Mesenchymal stem cell (in vitro differentiated cells and primary cell): ENCODE results near the gene SIX1.

Experiments
- DNase-seq: peaks from one replicate; pipeline ENCODE4 v3.0.0-alpha.2; 2013
- H2AFZ ChIP-seq: one replicate; pipeline ENCODE4 v1.6.1; 2013; ENCODE audit warnings: low read depth, mild to moderate bottlenecking, control low read depth, inconsistent platforms, low read length, moderate library complexity
- H2AK5ac ChIP-seq: 2 replicates; pipeline ENCODE4 v1.6.1; 2013; ENCODE audit warnings: low read length, moderate library complexity, mild to moderate bottlenecking, inconsistent platforms; ENCODE audit not compliant: severe bottlenecking
- H2BK120ac ChIP-seq: one replicate; pipeline ENCODE4 v1.6.1; 2013; ENCODE audit warnings: low read depth, mild to moderate bottlenecking, inconsistent platforms, low read length, moderate library complexity
- H2BK12ac ChIP-seq, 2 experiments: one replicate each; pipeline ENCODE4 v1.6.1; 2013; ENCODE audit warnings: inconsistent platforms in 2 of 2, low read length in 2 of 2, mild to moderate bottlenecking in 2 of 2, moderate library complexity in 2 of 2, control low read depth in 1 of 2
- H2BK15ac ChIP-seq: one replicate; pipeline ENCODE4 v1.6.1; 2013; ENCODE audit warnings: mild to moderate bottlenecking, low read depth, inconsistent platforms; ENCODE audit not compliant: poor library complexity, severe bottlenecking
- H2BK5ac ChIP-seq: 2 replicates; pipeline ENCODE4 v1.6.1; 2013; ENCODE audit warnings: low read depth, mild to moderate bottlenecking, low read length, control low read depth, inconsistent platforms; ENCODE audit not compliant: poor library complexity, severe bottlenecking
- H3K14ac ChIP-seq, 2 experiments: one replicate each; pipeline ENCODE4 v1.6.1; 2013; ENCODE audit warnings: inconsistent platforms in 2 of 2, low read length in 2 of 2, control low read depth in 1 of 2, mild to moderate bottlenecking in 1 of 2, moderate library complexity in 1 of 2
- H3K18ac ChIP-seq, 2 experiments: one replicate each; pipeline ENCODE4 v1.6.1; 2013; ENCODE audit warnings: inconsistent platforms in 2 of 2, low read length in 2 of 2, control low read depth in 1 of 2, low read depth in 1 of 2, mild to moderate bottlenecking in 1 of 2
- H3K23ac ChIP-seq, 2 experiments: one replicate each; pipeline ENCODE4 v1.6.1; 2013; ENCODE audit warnings: inconsistent platforms in 2 of 2, low read length in 2 of 2, mild to moderate bottlenecking in 2 of 2, moderate library complexity in 2 of 2, control low read depth in 1 of 2
- H3K27ac ChIP-seq: 2 replicates; pipeline ENCODE4 v1.5.1; 2013; ENCODE audit warnings: mild to moderate bottlenecking, moderate library complexity, low read length, control low read depth, inconsistent platforms; ENCODE audit not compliant: poor library complexity, severe bottlenecking
- H3K27me3 ChIP-seq, 2 experiments: 2 replicates each; pipeline versions ENCODE4 v1.6.1 to v1.7.0; 2013; ENCODE audit warnings: low read length in 2 of 2, mild to moderate bottlenecking in 2 of 2, moderate library complexity in 2 of 2, control low read depth in 1 of 2, inconsistent platforms in 1 of 2; ENCODE audit not compliant: control insufficient read depth in 1 of 2, insufficient read depth in 1 of 2
- H3K36me3 ChIP-seq, 2 experiments: 2 replicates each; pipeline versions ENCODE4 v1.6.1 to v1.7.0; 2013; ENCODE audit warnings: low read length in 2 of 2, control low read depth in 1 of 2, inconsistent platforms in 1 of 2, low read depth in 1 of 2, mild to moderate bottlenecking in 1 of 2; ENCODE audit not compliant: insufficient read depth in 2 of 2, control insufficient read depth in 1 of 2
- H3K4ac ChIP-seq, 2 experiments: one replicate each; pipeline ENCODE4 v1.6.1; 2013; ENCODE audit warnings: inconsistent platforms in 2 of 2, low read length in 2 of 2, mild to moderate bottlenecking in 2 of 2, moderate library complexity in 2 of 2, control low read depth in 1 of 2, low read depth in 1 of 2
- H3K4me1 ChIP-seq: 2 replicates; pipeline ENCODE4 v1.6.1; 2013; ENCODE audit warnings: low read depth, low read length, control low read depth; ENCODE audit not compliant: control insufficient read depth, insufficient read depth
- H3K4me2 ChIP-seq: 2 replicates; pipeline ENCODE4 v1.6.1; 2013; ENCODE audit warnings: low read length, mild to moderate bottlenecking, inconsistent platforms; ENCODE audit not compliant: poor library complexity, severe bottlenecking
- H3K4me3 ChIP-seq, 2 experiments: 2 replicates each; pipeline versions ENCODE4 v1.5.1 to v1.7.0; 2013; ENCODE audit warnings: low read length in 2 of 2, mild to moderate bottlenecking in 2 of 2, control low read depth in 1 of 2, low read depth in 1 of 2; ENCODE audit not compliant: insufficient read depth in 1 of 2
- H3K79me1 ChIP-seq: replicated peaks from 2 replicates; pipeline ENCODE4 v1.6.1; 2013; ENCODE audit warnings: mild to moderate bottlenecking, control low read depth, low read length, inconsistent platforms; ENCODE audit not compliant: poor library complexity, severe bottlenecking
- H3K9ac ChIP-seq: 2 replicates; pipeline ENCODE4 v1.7.0; 2013; ENCODE audit warnings: mild to moderate bottlenecking, low read length, moderate library complexity
- H3K9me3 ChIP-seq: 2 replicates; pipeline ENCODE4 v1.7.0; 2013; ENCODE audit warnings: mild to moderate bottlenecking, low read length; ENCODE audit not compliant: control insufficient read depth
- H4K8ac ChIP-seq: one replicate; pipeline ENCODE4 v1.6.1; 2013; ENCODE audit warnings: inconsistent platforms, mild to moderate bottlenecking, low read length, moderate library complexity
- H4K91ac ChIP-seq: one replicate; pipeline ENCODE4 v1.6.1; 2013; ENCODE audit warnings: mild to moderate bottlenecking, low read length, inconsistent platforms
- WGBS: methylation state at CpG from one replicate; pipeline ENCODE4 v1.1.7; 2013; ENCODE audit warnings: mixed read lengths; 5-methylcytosine and 5-hydroxymethylcytosine counted together

Gene SIX1

GRCh38 chr14:60684203-60684602 is 34.9 kb upstream of the SIX1 start:
- Histone ChIP-seq H3K4me3 (no peak overlapping the region), H3K18ac (no peak overlapping the region), H3K27me3 (no peaks in the 10 kb centered on the region), H4K8ac (no peak overlapping the region), H4K91ac (no peak overlapping the region), H3K27ac (no peak overlapping the region), H3K9ac (no peak overlapping the region), H3K79me1 (no peaks in the 10 kb centered on the region), H3K4me1 (no peaks in the 10 kb centered on the region), H2BK12ac (no peak overlapping the region), H3K14ac (no peak overlapping the region), H3K4me2 (no peak overlapping the region), H3K9me3 (peaks cover 4% of the 10 kb centered on the region), H2BK120ac (no peak overlapping the region), H3K23ac (no peak overlapping the region), H2BK5ac (no peak overlapping the region), H3K36me3 (no peaks in the 10 kb centered on the region), H2AFZ (no peak overlapping the region), H2AK5ac (no peak overlapping the region), H3K4ac (no peak overlapping the region), H2BK15ac (no peak overlapping the region)
- peak; percentile 3 for DNase-seq
- 76% methylated on average over 2 of the region's 2 CpGs for WGBS

- Histone ChIP-seq H3K4me3 (no peak overlapping the region), H2AK5ac (no peak overlapping the region), H4K8ac (no peak overlapping the region), H3K36me3 (no peaks in the 10 kb centered on the region), H4K91ac (no peak overlapping the region), H3K4me1 (no peaks in the 10 kb centered on the region), H3K27ac (no peak overlapping the region), H3K18ac (no peak overlapping the region), H3K9ac (no peak overlapping the region), H3K23ac (no peak overlapping the region), H3K27me3 (no peaks in the 10 kb centered on the region), H3K4ac (no peak overlapping the region), H3K14ac (no peak overlapping the region), H2BK12ac (no peak overlapping the region), H3K79me1 (no peaks in the 10 kb centered on the region), H2BK120ac (no peak overlapping the region), H3K4me2 (no peak overlapping the region), H2BK5ac (no peak overlapping the region), H2BK15ac (no peak overlapping the region), H2AFZ (no peak overlapping the region), H3K9me3 (peaks cover 4% of the 10 kb centered on the region)
- no peak for DNase-seq
Observed at GRCh38 chr14:60681271-60681670, 32.0 kb upstream of the SIX1 start.

GRCh38 chr14:60680511-60680910 is 31.2 kb upstream of the SIX1 start:
- H4K91ac ChIP-seq: no peak overlapping the region

GRCh38 chr14:60679566-60680258 is 30.4 kb upstream of the SIX1 start:
- no peaks in the 10 kb centered on the region for H3K4me1 ChIP-seq
- 54% methylated on average over 3 of the region's 4 CpGs for WGBS
- no peak overlapping the region for H3K14ac ChIP-seq

More at GRCh38 chr14:60680511-60680910, 31.2 kb upstream of the SIX1 start:
- Histone ChIP-seq H3K27me3 (no peaks in the 10 kb centered on the region), H2BK120ac (no peak overlapping the region), H3K4me3 (no peak overlapping the region), H3K79me1 (no peaks in the 10 kb centered on the region), H3K27ac (no peak overlapping the region), H2BK12ac (no peak overlapping the region), H3K18ac (no peak overlapping the region), H3K4me2 (no peak overlapping the region), H3K4me1 (no peaks in the 10 kb centered on the region), H3K14ac (no peak overlapping the region), H2AFZ (no peak overlapping the region), H3K23ac (no peak overlapping the region), H3K4ac (no peak overlapping the region), H3K9ac (no peak overlapping the region), H2AK5ac (no peak overlapping the region), H3K36me3 (no peaks in the 10 kb centered on the region), H3K9me3 (peaks cover 4% of the 10 kb centered on the region), H4K8ac (no peak overlapping the region), H2BK5ac (no peak overlapping the region), H2BK15ac (no peak overlapping the region)
- no peak for DNase-seq
- 92% methylated on average over 2 of the region's 3 CpGs for WGBS

More at GRCh38 chr14:60679566-60680258, 30.4 kb upstream of the SIX1 start:
- Histone ChIP-seq H3K36me3 (no peaks in the 10 kb centered on the region), H2BK5ac (no peak overlapping the region), H2BK12ac (no peak overlapping the region), H3K9ac (no peak overlapping the region), H3K9me3 (peaks cover 4% of the 10 kb centered on the region), H3K23ac (peak overlapping the region in 1 of 2 experiments; percentile 40), H3K27me3 (no peaks in the 10 kb centered on the region), H4K91ac (no peak overlapping the region), H2AFZ (no peak overlapping the region), H2BK120ac (no peak overlapping the region), H3K4me2 (no peak overlapping the region), H3K4ac (no peak overlapping the region), H3K79me1 (no peaks in the 10 kb centered on the region), H3K18ac (no peak overlapping the region), H2AK5ac (no peak overlapping the region), H3K27ac (no peak overlapping the region), H2BK15ac (no peak overlapping the region), H3K4me3 (no peak overlapping the region), H4K8ac (no peak overlapping the region)
- DNase-seq: no peak
